Dendritic cell treated with granulocyte-macrophage colony-stimulating factor and Interleukin-4, amounts not matched to agents 40 ng/mL and 50 ng/mL, for 4 days (primary cell): ENCODE data around the gene LRRK1.

Experiments
- H3K27ac Mint-ChIP-seq: one replicate; pipeline ENCODE4 v1.8.0; 2022; ENCODE audit warnings: mild to moderate bottlenecking, mixed read lengths
- H3K27me3 Mint-ChIP-seq: one replicate; pipeline ENCODE4 v1.8.0; 2022; ENCODE audit warnings: mild to moderate bottlenecking, mixed read lengths
- H3K36me3 Mint-ChIP-seq: one replicate; pipeline ENCODE4 v1.8.0; 2022; ENCODE audit warnings: low read depth, mixed read lengths
- H3K4me1 Mint-ChIP-seq: one replicate; pipeline ENCODE4 v1.8.0; 2022; ENCODE audit warnings: low read depth, mixed read lengths
- H3K4me3 Mint-ChIP-seq: one replicate; pipeline ENCODE4 v1.8.0; 2022; ENCODE audit warnings: mild to moderate bottlenecking, moderate library complexity, mixed read lengths
- H3K9me3 Mint-ChIP-seq: one replicate; pipeline ENCODE4 v1.8.0; 2022; ENCODE audit warnings: mixed read lengths
- intact Hi-C: fragments of 100-400 bp; cut with micrococcal nuclease; formaldehyde crosslinking; loops from one replicate; pipeline ENCODE4 v1.15.0; 2022

Gene LRRK1

DNA sequence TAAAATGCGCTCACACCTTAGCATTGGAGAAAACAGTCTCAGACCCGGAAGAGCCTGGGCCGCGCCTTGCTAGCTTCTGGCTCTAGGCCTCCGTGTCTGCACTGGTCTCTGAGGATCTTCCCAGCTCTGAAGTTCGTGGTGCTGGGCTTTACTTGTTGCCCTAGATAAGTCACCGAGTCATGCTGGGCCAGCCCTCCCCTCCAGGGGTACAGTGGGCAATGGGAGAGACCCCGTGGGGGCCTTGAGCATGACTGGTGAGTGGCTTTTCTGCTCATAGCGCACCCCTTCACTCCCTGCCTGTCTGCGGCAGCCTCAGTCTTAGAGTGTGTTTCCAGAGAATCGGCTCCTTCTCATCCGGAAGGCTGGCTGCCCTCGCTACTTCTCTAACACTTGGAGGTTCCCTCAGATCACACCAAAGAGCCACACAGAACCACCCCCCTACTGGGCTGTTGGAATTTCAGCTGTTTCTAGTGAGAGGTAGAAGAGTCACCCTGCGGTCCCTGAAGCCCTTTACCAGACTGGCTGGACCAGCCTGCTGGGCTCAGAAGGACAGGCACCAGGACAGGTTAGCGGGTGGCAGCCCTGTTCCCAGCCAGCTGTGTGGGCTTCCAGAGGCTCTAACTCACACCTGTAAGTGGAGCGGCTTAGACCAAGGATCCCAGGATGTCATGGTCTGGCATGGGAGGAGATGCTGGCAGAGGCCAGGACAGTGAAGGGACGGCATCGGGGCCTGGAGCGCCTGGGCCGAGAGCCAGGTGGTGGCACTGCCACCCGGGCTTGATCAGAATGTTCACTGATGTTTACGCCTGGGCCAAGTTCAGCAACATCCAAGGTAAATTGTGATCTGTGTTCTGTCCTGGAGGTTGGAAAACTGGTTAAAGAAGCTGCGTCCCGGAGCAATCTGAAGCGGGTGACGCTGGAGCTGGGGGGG lies 21.7 kb upstream of the LRRK1 start:
- Mint-ChIP-seq H3K36me3 (no peaks in the 10 kb centered on the region), H3K9me3 (no peaks in the 10 kb centered on the region), H3K4me3 (no peak overlapping the region), H3K27me3 (peaks cover 58% of the 10 kb centered on the region), H3K27ac (no peak overlapping the region), H3K4me1 (peaks cover 16% of the 10 kb centered on the region)
- intact Hi-C loops: loop anchor here (10.0 kb wide), 1 partner anchor 253 kb away; no protein-coding TSS in a partner anchor

- H3K27me3 Mint-ChIP-seq: peaks cover 52% of the 10 kb centered on the region
- intact Hi-C loops: loop anchor here (10.0 kb wide), 1 partner anchor 253 kb away; no protein-coding TSS in a partner anchor
- no peaks in the 10 kb centered on the region for H3K36me3 Mint-ChIP-seq
Measured at GRCh38 chr15:100898152-100898490, 21.0 kb upstream of the LRRK1 start.

DNA sequence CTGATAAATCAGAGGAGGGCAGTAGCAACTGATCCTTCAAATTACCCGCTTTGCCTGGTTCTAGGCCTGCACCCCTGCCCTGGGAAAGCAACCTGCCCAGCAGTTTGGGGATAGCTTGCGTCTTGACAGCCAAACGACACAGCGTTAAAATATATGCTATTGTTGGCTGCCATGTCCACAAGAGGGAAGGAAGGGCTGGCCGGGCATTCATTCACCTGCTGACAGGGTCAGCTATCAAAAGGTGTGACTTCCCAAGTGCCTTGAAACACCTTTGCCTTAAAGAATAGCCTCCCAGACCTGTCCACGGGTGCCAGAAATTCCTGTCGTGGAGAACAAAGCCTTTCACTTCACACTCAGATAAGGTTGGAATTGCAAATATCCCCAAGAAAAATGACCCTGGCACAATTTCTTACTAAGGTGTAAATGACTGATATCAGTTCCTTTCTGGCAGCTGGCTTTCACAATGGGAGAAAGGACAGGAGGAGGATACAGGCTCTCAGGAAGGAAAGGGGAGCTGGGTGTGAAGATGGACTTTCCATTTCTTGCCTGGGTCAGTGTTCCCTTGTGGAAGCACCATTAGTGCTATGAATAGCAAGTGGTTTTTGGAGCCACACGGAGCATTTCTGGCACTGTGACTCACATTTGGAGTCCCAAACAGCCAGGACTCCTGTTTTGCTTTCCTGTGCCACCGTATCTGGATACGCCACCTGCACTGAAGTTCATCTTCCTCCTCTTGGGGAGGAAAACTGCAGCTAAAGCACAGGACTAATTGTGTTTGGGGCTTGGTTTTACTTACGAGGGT lies 20.3 kb upstream of the LRRK1 start:
- H3K4me1 Mint-ChIP-seq: peaks cover 25% of the 10 kb centered on the region
- H3K27ac Mint-ChIP-seq: no peak overlapping the region
- no peaks in the 10 kb centered on the region for H3K36me3 Mint-ChIP-seq
- no peaks in the 10 kb centered on the region for H3K9me3 Mint-ChIP-seq
- peaks cover 45% of the 10 kb centered on the region for H3K27me3 Mint-ChIP-seq
- intact Hi-C loops: loop anchor here (10.0 kb wide), 1 partner anchor 254 kb away; no protein-coding TSS in a partner anchor
- H3K4me3 Mint-ChIP-seq: no peak overlapping the region

More at GRCh38 chr15:100898152-100898490, 21.0 kb upstream of the LRRK1 start:
- Mint-ChIP-seq H3K4me1 (peaks cover 23% of the 10 kb centered on the region), H3K27ac (no peak overlapping the region), H3K4me3 (no peak overlapping the region), H3K9me3 (no peaks in the 10 kb centered on the region)

GRCh38 chr15:100899601-100900000 lies 19.6 kb upstream of the LRRK1 start:
- H3K36me3 Mint-ChIP-seq: no peaks in the 10 kb centered on the region
- intact Hi-C loops: loop anchor here (10.0 kb wide), 1 partner anchor 255 kb away; no protein-coding TSS in a partner anchor
- peaks cover 25% of the 10 kb centered on the region for H3K4me1 Mint-ChIP-seq
- H3K27me3 Mint-ChIP-seq: peaks cover 39% of the 10 kb centered on the region
- no peaks in the 10 kb centered on the region for H3K9me3 Mint-ChIP-seq
- no peak overlapping the region for H3K4me3 Mint-ChIP-seq
- H3K27ac Mint-ChIP-seq: no peak overlapping the region

DNA sequence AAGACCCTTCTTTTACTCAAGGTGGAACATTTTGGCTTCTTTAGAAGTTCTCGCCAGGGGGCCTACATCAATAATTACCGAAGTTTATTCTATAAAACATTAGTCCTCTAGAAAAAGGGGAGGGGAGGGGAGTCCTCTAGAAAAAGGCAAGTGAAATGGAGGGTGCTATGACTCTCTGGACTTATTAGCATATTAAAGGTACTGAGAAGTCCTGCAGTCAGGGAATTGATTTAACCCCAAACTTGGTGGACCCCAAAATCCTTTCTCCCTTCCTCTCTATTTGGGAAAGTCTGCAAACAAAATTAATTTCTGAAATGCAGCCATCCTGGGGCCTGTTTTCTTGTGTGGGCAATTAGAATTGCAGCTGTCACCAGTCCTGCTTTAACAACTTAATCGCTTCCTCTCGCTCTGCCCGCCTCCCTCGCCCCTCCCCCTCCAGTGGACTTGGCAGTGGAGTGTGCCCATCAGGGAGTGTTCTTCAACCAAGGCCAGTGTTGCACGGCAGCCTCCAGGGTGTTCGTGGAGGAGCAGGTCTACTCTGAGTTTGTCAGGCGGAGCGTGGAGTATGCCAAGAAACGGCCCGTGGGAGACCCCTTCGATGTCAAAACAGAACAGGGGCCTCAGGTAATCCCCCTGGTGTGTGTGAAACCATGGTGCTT lies 18.9 kb upstream of the LRRK1 start:
- H3K4me1 Mint-ChIP-seq: peaks cover 25% of the 10 kb centered on the region
- H3K27ac Mint-ChIP-seq: no peak overlapping the region
- intact Hi-C loops: no loop called here
- peaks cover 34% of the 10 kb centered on the region for H3K27me3 Mint-ChIP-seq
- no peaks in the 10 kb centered on the region for H3K36me3 Mint-ChIP-seq
- H3K4me3 Mint-ChIP-seq: no peak overlapping the region
- H3K9me3 Mint-ChIP-seq: no peaks in the 10 kb centered on the region

- H3K4me3 Mint-ChIP-seq: no peak overlapping the region
- no peak overlapping the region for H3K27ac Mint-ChIP-seq
- H3K27me3 Mint-ChIP-seq: peaks cover 29% of the 10 kb centered on the region
- no peaks in the 10 kb centered on the region for H3K36me3 Mint-ChIP-seq
- intact Hi-C loops: no loop called here
- peaks cover 25% of the 10 kb centered on the region for H3K4me1 Mint-ChIP-seq
- no peaks in the 10 kb centered on the region for H3K9me3 Mint-ChIP-seq
Measured at GRCh38 chr15:100900795-100901169, 18.4 kb upstream of the LRRK1 start.

GRCh38 chr15:100901296-100901695 lies 17.9 kb upstream of the LRRK1 start:
- Mint-ChIP-seq H3K4me1 (peaks cover 25% of the 10 kb centered on the region), H3K4me3 (no peak overlapping the region), H3K27me3 (peaks cover 29% of the 10 kb centered on the region), H3K27ac (peak overlapping the region; percentile 77), H3K9me3 (no peaks in the 10 kb centered on the region), H3K36me3 (no peaks in the 10 kb centered on the region)
- intact Hi-C loops: no loop called here

- Mint-ChIP-seq H3K27me3 (peaks cover 29% of the 10 kb centered on the region), H3K4me1 (peaks cover 25% of the 10 kb centered on the region), H3K9me3 (no peaks in the 10 kb centered on the region), H3K4me3 (peak overlapping the region; percentile 27), H3K27ac (peak overlapping the region; percentile 77), H3K36me3 (no peaks in the 10 kb centered on the region)
- intact Hi-C loops: no loop called here
Measured at GRCh38 chr15:100901702-100902435, 17.3 kb upstream of the LRRK1 start.

GRCh38 chr15:100902436-100903167 lies 16.6 kb upstream of the LRRK1 start:
- H3K4me1 Mint-ChIP-seq: peaks cover 25% of the 10 kb centered on the region
- H3K9me3 Mint-ChIP-seq: no peaks in the 10 kb centered on the region
- H3K4me3 Mint-ChIP-seq: peak overlapping the region; percentile 27
- H3K36me3 Mint-ChIP-seq: no peaks in the 10 kb centered on the region
- peak overlapping the region; percentile 77 for H3K27ac Mint-ChIP-seq
- intact Hi-C loops: no loop called here
- H3K27me3 Mint-ChIP-seq: peaks cover 23% of the 10 kb centered on the region

GRCh38 chr15:100903168-100903554 lies 16.0 kb upstream of the LRRK1 start:
- Mint-ChIP-seq H3K4me1 (peaks cover 25% of the 10 kb centered on the region), H3K27me3 (peaks cover 18% of the 10 kb centered on the region), H3K4me3 (no peak overlapping the region), H3K36me3 (no peaks in the 10 kb centered on the region), H3K9me3 (no peaks in the 10 kb centered on the region), H3K27ac (no peak overlapping the region)
- intact Hi-C loops: no loop called here

GRCh38 chr15:100905850-100906249 lies 13.3 kb upstream of the LRRK1 start:
- H3K4me3 Mint-ChIP-seq: no peak overlapping the region
- intact Hi-C loops: no loop called here
- H3K27ac Mint-ChIP-seq: no peak overlapping the region
- H3K36me3 Mint-ChIP-seq: no peaks in the 10 kb centered on the region
- no peaks in the 10 kb centered on the region for H3K9me3 Mint-ChIP-seq
- peaks cover 30% of the 10 kb centered on the region for H3K4me1 Mint-ChIP-seq
- H3K27me3 Mint-ChIP-seq: peaks cover 3% of the 10 kb centered on the region

DNA sequence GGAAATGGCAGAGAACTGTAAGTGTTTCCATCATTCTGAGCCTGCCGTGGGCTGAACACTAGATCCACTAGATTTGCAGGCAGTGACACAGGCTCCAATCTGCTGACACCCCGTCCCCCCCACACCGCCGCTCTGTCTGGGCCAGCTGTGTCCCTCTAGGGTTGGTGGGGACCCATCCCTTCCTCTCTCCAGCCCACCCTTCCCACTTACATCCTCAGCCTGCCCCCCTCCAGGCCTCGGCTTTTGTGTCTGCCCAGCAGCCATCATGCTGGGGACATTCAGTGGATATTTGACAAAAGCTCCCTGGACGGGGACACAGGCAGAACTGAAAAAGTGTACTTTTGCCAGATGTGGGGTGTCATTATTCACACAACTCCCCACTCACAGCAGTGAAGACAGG lies 10.7 kb upstream of the LRRK1 start:
- intact Hi-C loops: no loop called here
- H3K27ac Mint-ChIP-seq: no peak overlapping the region
- peaks cover 5% of the 10 kb centered on the region for H3K27me3 Mint-ChIP-seq
- no peaks in the 10 kb centered on the region for H3K36me3 Mint-ChIP-seq
- peaks cover 7% of the 10 kb centered on the region for H3K4me1 Mint-ChIP-seq
- peaks cover 5% of the 10 kb centered on the region for H3K9me3 Mint-ChIP-seq
- H3K4me3 Mint-ChIP-seq: no peak overlapping the region

DNA sequence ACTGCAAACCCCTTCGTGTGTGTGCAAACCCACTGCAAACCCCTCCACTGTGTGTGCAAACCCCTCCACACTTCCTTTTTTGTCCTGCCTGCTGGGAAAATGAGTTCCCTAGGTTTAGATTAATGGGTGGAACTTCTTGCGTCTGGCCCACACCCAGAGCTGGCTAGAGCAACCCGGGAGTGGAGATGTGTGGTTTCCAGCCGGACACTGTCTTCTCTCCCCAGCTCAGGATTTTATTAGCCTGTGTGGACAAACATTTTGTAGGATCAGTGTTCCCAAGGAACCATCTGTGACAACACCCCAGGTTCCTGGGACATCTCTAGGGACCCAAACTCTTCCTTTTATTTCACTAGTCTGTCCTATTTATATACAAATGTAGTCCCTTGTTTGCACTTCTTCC lies 9.6 kb upstream of the LRRK1 start:
- intact Hi-C loops: no loop called here
- peaks cover 6% of the 10 kb centered on the region for H3K9me3 Mint-ChIP-seq
- peaks cover 6% of the 10 kb centered on the region for H3K27me3 Mint-ChIP-seq
- H3K4me3 Mint-ChIP-seq: no peak overlapping the region
- H3K4me1 Mint-ChIP-seq: peaks cover 13% of the 10 kb centered on the region
- H3K36me3 Mint-ChIP-seq: peaks cover 5% of the 10 kb centered on the region
- H3K27ac Mint-ChIP-seq: no peak overlapping the region
